HG02610 (cell line): ENCODE measurements around the gene EIF4E1B.

Experiments used
- ATAC-seq: cut with Tn5 transposase; IDR thresholded peaks from one replicate; pipeline ENCODE4 v1.9.1; 2021; ENCODE audit warnings: mild to moderate bottlenecking, moderate library complexity; ENCODE audit not compliant: unreplicated experiment

The EIF4E1B gene

DNA sequence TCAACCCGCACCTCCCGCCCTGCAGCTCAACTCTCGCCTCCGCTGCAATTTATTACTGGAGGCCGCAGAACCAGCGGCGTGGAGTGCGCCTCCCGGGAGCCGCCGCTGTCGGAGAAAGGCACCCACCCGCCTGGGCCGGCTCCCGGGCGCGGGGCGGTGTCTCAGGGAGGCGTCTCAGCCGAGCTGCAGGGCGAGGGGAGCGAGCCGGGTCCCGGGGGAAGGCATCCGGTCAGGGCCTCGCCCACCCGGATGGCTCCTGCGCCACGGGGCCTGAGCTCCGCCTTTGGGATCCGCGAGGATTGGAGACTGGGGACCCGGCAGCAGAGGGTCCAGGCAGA, 49.7 kb downstream of the EIF4E1B start:
- no peak for ATAC-seq

DNA sequence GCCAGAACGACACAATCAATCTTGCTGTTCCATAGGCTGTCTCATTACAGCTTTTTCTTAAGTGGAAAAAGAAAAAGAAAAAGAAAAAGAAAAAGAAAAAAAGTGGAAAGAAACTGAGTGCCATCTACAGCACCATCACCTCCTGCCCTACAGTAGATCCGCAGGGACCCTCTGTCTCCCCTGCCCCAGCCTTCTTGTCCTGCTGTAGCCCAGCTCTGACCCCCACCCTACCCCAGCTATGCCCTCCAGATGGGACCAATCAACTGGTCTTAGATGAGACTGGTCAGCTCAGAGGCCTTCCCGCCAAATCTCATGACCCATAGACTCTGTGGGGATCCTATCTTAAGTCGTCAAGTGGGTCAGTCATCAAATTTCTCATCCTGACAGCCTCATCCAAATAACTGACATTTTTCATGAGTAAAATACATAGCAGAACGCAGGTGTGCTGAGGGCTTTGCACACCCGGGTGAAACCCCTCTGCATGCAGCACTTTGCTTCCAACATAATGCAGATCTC, 51.6 kb downstream of the EIF4E1B start:
- ATAC-seq = no peak

DNA sequence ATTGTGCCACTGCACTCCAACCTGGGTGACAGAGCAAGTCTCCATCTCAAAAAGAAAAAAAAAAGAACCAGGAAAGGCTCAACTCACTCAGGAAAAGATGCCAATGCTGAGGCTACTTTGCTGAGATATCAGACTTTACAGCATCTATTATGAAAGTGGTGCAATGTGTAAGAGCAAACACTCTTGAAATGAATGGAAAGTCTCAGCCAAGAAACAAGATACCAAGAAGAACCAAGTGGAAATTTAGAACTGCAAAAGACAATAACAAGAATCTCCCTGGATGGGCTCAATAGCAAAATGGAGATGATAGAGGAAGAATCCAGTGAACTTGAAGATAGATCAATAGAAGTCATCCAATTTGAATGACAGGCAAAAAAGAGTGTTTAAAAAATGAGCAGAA, 54.5 kb downstream of the EIF4E1B start:
- no peak for ATAC-seq

DNA sequence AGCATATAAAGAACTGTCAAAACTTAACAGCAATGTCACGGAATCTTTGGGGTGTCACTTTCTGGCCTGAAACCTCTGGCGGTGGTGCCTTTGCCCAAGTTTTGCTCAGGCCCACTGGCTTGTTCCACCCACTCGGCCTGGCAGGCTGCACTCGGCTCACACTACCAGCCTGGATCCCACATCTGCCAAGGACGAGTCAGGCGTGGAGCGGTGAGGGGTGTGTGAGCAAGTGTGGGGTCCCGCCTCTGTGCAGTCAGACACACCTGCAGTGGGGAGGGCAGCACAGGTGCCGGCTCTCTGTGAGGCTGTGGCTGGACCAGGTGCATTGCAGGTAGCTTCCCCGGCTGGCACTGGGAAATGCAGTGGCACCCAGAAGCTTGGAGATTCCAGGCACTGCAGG, 56.8 kb downstream of the EIF4E1B start:
- ATAC-seq = no peak

DNA sequence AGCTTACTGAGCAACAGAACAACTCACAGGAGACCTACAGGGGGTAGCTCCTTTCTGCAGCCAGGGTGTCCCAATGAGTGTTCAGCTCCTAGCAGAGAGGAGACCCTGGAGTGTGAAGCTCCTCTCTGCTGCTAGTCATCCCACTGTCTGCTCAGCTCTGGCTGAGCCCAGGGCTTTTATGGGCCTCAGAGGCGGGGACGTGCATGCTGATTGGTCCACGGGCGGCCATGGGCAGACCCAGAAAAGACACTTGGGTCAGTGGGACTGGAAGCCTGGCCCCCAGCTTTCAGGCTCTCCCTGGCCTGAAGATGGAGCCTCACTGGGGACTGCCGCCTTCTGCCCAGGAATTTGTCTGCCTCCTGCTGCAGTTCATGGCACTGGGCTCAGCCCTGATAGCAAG, 57.4 kb downstream of the EIF4E1B start:
- ATAC-seq = no peak

DNA sequence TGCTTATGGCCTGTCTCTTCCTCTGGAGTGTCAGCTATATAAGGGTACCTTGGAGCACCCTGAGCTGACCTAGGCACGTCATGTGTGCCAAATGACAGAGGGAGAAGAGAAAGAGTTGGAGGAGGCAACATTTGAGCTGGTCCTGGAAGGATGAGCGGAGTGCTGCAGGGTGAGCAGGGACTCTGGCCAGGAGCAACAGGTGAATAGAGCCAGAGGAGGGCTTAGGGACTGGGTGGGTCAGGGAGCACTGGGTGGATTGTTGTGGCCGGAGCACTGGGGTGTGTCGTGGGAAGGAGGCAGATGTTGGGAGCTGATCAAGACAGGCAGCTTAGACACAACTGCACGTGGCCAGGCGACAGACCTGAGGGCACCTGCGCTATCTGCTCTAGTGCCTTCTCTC, 60.4 kb downstream of the EIF4E1B start:
- ATAC-seq = no peak

DNA sequence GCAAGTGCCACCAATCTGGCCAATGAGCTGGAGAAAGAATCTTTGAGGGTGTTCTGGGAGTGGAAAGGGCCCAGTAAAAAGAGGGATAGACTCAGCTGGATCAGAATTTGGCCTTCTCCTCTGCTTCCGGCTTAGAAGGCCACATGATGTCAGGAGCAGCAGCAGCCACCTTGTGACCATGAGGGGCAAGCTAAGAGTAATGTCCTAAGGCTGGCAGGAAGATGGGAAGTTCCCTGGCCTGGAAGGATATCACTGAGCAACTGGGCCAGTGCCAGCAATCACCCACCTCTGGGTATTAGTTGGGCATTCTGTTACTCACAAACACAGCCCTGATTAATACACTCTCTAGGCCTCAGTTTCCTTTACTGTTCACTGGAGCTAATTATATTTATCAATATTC, 61.0 kb downstream of the EIF4E1B start:
- no peak for ATAC-seq

DNA sequence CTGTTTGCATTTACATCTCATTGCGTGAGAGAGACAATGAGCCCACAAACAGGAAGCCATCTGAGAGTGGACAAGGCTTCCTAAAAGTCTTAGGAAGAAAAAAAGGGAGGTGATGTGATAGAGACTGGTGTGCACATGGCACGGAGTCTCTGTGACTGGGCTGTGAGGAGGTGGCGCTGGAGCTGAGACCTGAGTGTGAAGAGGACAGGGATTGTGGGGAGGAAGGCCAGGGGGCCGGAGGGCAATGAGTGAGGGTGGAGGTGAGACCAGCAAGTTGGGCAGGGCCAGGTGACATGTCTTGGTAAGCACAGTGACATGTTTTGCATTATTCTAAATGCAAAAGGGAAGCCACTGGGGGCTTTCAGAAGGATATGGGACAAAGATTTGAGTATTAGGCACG, 61.9 kb downstream of the EIF4E1B start:
- ATAC-seq = no peak

DNA sequence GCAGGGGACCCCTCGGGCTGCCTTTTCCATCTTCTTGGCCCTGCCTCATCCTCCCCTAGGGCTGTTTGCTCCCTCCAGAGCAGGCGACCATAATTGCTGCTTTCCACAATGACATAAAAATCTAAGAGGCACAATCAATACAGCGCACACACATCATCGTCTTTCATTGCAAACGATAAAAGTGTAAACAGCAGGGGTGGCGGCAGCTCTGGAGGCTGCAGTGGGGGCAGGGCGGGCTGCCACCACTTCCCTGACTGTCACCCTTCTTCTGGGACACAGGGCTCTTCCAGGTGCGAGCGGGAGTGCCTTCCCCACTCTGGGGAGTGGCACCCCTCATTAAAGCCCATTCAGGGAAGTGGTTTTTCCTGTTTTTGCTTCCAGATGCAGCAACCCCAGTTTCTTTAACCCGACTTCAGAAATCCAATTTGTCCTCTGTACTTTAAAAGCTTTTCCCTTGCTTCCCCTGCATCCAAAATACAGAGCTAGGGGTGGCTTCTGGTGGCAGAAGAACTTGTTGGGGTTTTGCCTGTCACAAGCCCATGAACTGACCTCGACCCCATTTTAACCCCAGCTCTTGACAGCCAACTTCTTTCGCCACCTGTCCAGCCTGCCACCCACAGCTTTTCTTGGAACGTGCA, 62.5 kb downstream of the EIF4E1B start:
- ATAC-seq = no peak

DNA sequence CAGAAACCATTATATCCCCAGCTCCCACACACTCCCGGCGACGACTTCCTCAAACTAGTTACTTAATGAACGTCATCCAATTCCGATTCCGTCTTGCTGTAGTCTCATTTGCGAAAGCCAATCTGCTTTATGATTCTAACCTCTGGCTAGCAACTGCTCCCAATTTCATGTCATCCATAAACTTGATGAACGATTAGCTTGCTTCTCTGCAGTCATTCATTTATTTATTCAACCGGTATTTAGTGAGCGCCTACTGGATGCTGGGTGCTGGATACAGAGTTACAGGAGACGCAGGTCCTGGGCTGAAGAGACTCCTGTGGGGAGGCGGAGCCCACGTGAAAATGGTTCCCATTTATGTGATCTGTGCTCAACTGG, 63.0 kb downstream of the EIF4E1B start:
- ATAC-seq = no peak

DNA sequence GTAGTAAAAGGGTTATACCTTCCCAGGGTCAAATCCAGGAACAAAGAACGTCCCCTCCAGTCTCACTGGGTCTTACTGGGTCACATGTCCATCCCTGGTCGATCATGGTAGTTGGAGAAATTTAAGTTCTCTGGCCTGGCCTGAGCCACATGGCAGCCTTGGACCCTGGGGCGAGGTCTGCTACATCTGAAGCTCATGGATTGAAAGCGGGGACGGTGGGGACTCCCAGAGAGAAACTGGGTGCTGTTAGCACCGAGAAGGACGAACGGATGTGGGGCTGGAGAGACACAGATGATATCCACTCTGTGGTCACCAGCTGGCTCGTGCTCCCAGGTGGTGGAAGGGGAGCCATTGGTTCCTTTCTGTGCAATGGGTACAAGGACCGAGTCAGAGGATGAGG, 63.7 kb downstream of the EIF4E1B start:
- ATAC-seq = no peak

DNA sequence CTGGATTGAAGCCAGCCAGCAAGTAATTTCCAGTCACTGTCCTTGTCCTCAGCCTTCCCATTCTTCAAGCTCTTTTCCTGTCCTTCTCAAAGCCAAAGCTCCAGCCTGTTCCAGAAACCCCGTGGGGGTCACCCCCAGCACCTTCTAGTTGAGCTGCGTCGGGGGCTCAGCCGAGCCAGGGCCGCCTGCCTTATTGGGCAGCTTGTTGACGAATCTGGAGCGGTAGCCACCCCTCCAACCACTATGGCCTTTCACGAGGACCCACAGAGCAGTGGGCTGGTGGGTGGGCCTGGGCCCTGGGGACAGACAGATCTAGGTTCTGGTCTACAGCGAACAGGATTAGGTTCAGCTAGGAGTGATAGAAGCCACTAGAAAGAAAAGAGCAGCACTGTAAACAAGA, 64.2 kb downstream of the EIF4E1B start:
- no peak for ATAC-seq

DNA sequence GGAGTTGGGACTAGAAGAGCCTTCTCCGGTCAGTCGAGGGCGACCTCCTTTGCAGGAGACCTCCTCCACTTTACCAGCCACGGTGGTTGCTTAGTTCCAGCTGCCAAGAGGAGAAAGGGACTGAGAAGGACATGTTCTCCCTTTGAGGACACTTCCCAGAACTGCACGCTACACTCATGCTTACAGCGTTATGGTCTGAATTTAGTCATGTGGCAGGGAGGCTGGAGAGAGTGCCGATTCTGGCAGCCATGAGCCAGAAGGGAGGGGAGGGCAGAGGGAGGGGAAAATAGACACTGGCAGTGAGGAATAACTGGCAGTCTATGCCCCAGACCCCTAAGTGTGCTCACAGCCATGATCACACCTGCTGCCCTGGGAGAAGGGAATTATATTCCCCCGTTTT, 64.6 kb downstream of the EIF4E1B start:
- ATAC-seq = no peak
